ENCODE measurements around the gene CCDC18.
"Not testable (repeated sequence)": the region's sequence is repeated elsewhere in the genome, so short reads cannot be mapped to it uniquely, and the experiment has no call there.

The CCDC18 gene

GRCh38 chr1:93206567-93206954, 26.0 kb downstream of the CCDC18 start:
- Histone ChIP-seq H3K27me3 (ENCODE audit: control insufficient read depth, insufficient read depth, low read length) (no peaks in the 10 kb centered on the region), H3K9me3 (ENCODE audit: control insufficient read depth, low read depth, low read length) (no peaks in the 10 kb centered on the region), H3K36me3 (ENCODE audit: control insufficient read depth, low read depth, low read length) (peaks cover 50% of the 10 kb centered on the region), H3K27ac (ENCODE audit: low read length) (no peak overlapping the region), H3K4me3 (ENCODE audit: low read length) (no peak overlapping the region), H3K4me1 (ENCODE audit: control insufficient read depth, low read depth, low read length) (no peaks in the 10 kb centered on the region), H3K9ac (ENCODE audit: low read length) (no peak overlapping the region)

- no peak overlapping the region for H3K9ac ChIP-seq (ENCODE audit: low read length)
- peaks cover 45% of the 10 kb centered on the region for H3K36me3 ChIP-seq (ENCODE audit: control insufficient read depth, low read depth, low read length)
- no peaks in the 10 kb centered on the region for H3K27me3 ChIP-seq (ENCODE audit: control insufficient read depth, insufficient read depth, low read length)
- H3K9me3 ChIP-seq (ENCODE audit: control insufficient read depth, low read depth, low read length), result no peaks in the 10 kb centered on the region
- no peak overlapping the region for H3K27ac ChIP-seq (ENCODE audit: low read length)
- H3K4me1 ChIP-seq (ENCODE audit: control insufficient read depth, low read depth, low read length), result no peaks in the 10 kb centered on the region
- no peak overlapping the region for H3K4me3 ChIP-seq (ENCODE audit: low read length)
These were observed 26.7 kb downstream of the CCDC18 start for GRCh38 chr1:93207211-93207610.

- Histone ChIP-seq H3K27ac (ENCODE audit: low read length) (no peak overlapping the region), H3K9ac (ENCODE audit: low read length) (no peak overlapping the region), H3K4me1 (ENCODE audit: control insufficient read depth, low read depth, low read length) (no peaks in the 10 kb centered on the region), H3K4me3 (ENCODE audit: low read length) (no peak overlapping the region), H3K9me3 (ENCODE audit: control insufficient read depth, low read depth, low read length) (no peaks in the 10 kb centered on the region), H3K27me3 (ENCODE audit: control insufficient read depth, insufficient read depth, low read length) (no peaks in the 10 kb centered on the region), H3K36me3 (ENCODE audit: control insufficient read depth, low read depth, low read length) (peaks cover 17% of the 10 kb centered on the region)
These were observed 34.8 kb downstream of the CCDC18 start for GRCh38 chr1:93215322-93215721.

- no peaks in the 10 kb centered on the region for H3K27me3 ChIP-seq (ENCODE audit: control insufficient read depth, insufficient read depth, low read length)
- no peaks in the 10 kb centered on the region for H3K9me3 ChIP-seq (ENCODE audit: control insufficient read depth, low read depth, low read length)
- H3K4me3 ChIP-seq (ENCODE audit: low read length), result no peak overlapping the region
- no peaks in the 10 kb centered on the region for H3K4me1 ChIP-seq (ENCODE audit: control insufficient read depth, low read depth, low read length)
- H3K27ac ChIP-seq (ENCODE audit: low read length), result no peak overlapping the region
- H3K9ac ChIP-seq (ENCODE audit: low read length), result no peak overlapping the region
- peaks cover 45% of the 10 kb centered on the region for H3K36me3 ChIP-seq (ENCODE audit: control insufficient read depth, low read depth, low read length)
These were observed 38.9 kb downstream of the CCDC18 start for GRCh38 chr1:93219443-93219842.

- H3K27ac ChIP-seq (ENCODE audit: low read length), result not testable (repeated sequence)
These were observed 40.2 kb downstream of the CCDC18 start for GRCh38 chr1:93220716-93221115.

GRCh38 chr1:93221913-93222312, 41.4 kb downstream of the CCDC18 start:
- Histone ChIP-seq H3K4me3 (ENCODE audit: low read length) (no peak overlapping the region), H3K9me3 (ENCODE audit: control insufficient read depth, low read depth, low read length) (no peaks in the 10 kb centered on the region), H3K4me1 (ENCODE audit: control insufficient read depth, low read depth, low read length) (no peaks in the 10 kb centered on the region), H3K27ac (ENCODE audit: low read length) (no peak overlapping the region), H3K36me3 (ENCODE audit: control insufficient read depth, low read depth, low read length) (peaks cover 50% of the 10 kb centered on the region), H3K27me3 (ENCODE audit: control insufficient read depth, insufficient read depth, low read length) (no peaks in the 10 kb centered on the region), H3K9ac (ENCODE audit: low read length) (no peak overlapping the region)

More at GRCh38 chr1:93220716-93221115, 40.2 kb downstream of the CCDC18 start:
- peaks cover 50% of the 10 kb centered on the region for H3K36me3 ChIP-seq (ENCODE audit: control insufficient read depth, low read depth, low read length)
- not testable (repeated sequence) for H3K4me1 ChIP-seq (ENCODE audit: control insufficient read depth, low read depth, low read length); H3K9ac ChIP-seq (ENCODE audit: low read length); H3K4me3 ChIP-seq (ENCODE audit: low read length); H3K27me3 ChIP-seq (ENCODE audit: control insufficient read depth, insufficient read depth, low read length); H3K9me3 ChIP-seq (ENCODE audit: control insufficient read depth, low read depth, low read length)

GRCh38 chr1:93223023-93223675, 42.6 kb downstream of the CCDC18 start:
- Histone ChIP-seq H3K9ac (ENCODE audit: low read length) (no peak overlapping the region), H3K9me3 (ENCODE audit: control insufficient read depth, low read depth, low read length) (no peaks in the 10 kb centered on the region), H3K27me3 (ENCODE audit: control insufficient read depth, insufficient read depth, low read length) (no peaks in the 10 kb centered on the region), H3K27ac (ENCODE audit: low read length) (no peak overlapping the region), H3K4me3 (ENCODE audit: low read length) (no peak overlapping the region), H3K36me3 (ENCODE audit: control insufficient read depth, low read depth, low read length) (peaks cover 51% of the 10 kb centered on the region), H3K4me1 (ENCODE audit: control insufficient read depth, low read depth, low read length) (no peaks in the 10 kb centered on the region)

- Histone ChIP-seq H3K36me3 (ENCODE audit: control insufficient read depth, low read depth, low read length) (peaks cover 17% of the 10 kb centered on the region), H3K9ac (ENCODE audit: low read length) (no peak overlapping the region), H3K27me3 (ENCODE audit: control insufficient read depth, insufficient read depth, low read length) (no peaks in the 10 kb centered on the region)
These were observed 54.7 kb downstream of the CCDC18 start for GRCh38 chr1:93235261-93235660.

GRCh38 chr1:93237021-93237420, 56.5 kb downstream of the CCDC18 start:
- Histone ChIP-seq H3K9me3 (ENCODE audit: control insufficient read depth, low read depth, low read length) (peaks cover 4% of the 10 kb centered on the region), H3K9ac (ENCODE audit: low read length) (no peak overlapping the region), H3K36me3 (ENCODE audit: control insufficient read depth, low read depth, low read length) (peaks cover 13% of the 10 kb centered on the region), H3K27me3 (ENCODE audit: control insufficient read depth, insufficient read depth, low read length) (no peaks in the 10 kb centered on the region), H3K4me3 (ENCODE audit: low read length) (no peak overlapping the region), H3K27ac (ENCODE audit: low read length) (no peak overlapping the region), H3K4me1 (ENCODE audit: control insufficient read depth, low read depth, low read length) (peaks cover 7% of the 10 kb centered on the region)

More at GRCh38 chr1:93235261-93235660, 54.7 kb downstream of the CCDC18 start:
- Histone ChIP-seq H3K4me1 (ENCODE audit: control insufficient read depth, low read depth, low read length) (peaks cover 7% of the 10 kb centered on the region), H3K27ac (ENCODE audit: low read length) (no peak overlapping the region), H3K4me3 (ENCODE audit: low read length) (no peak overlapping the region), H3K9me3 (ENCODE audit: control insufficient read depth, low read depth, low read length) (peaks cover 6% of the 10 kb centered on the region)

GRCh38 chr1:93238425-93238824, 57.9 kb downstream of the CCDC18 start:
- Histone ChIP-seq H3K36me3 (ENCODE audit: control insufficient read depth, low read depth, low read length) (peaks cover 11% of the 10 kb centered on the region), H3K9me3 (ENCODE audit: control insufficient read depth, low read depth, low read length) (peaks cover 14% of the 10 kb centered on the region), H3K27ac (ENCODE audit: low read length) (no peak overlapping the region)

GRCh38 chr1:93239863-93240262, 59.3 kb downstream of the CCDC18 start:
- H3K36me3 ChIP-seq (ENCODE audit: control insufficient read depth, low read depth, low read length), result peaks cover 11% of the 10 kb centered on the region
- no peak overlapping the region for H3K4me3 ChIP-seq (ENCODE audit: low read length)
- H3K9ac ChIP-seq (ENCODE audit: low read length), result no peak overlapping the region

More at GRCh38 chr1:93238425-93238824, 57.9 kb downstream of the CCDC18 start:
- H3K4me3 ChIP-seq (ENCODE audit: low read length), result no peak overlapping the region
- H3K4me1 ChIP-seq (ENCODE audit: control insufficient read depth, low read depth, low read length), result peaks cover 7% of the 10 kb centered on the region
- H3K9ac ChIP-seq (ENCODE audit: low read length), result no peak overlapping the region
- no peaks in the 10 kb centered on the region for H3K27me3 ChIP-seq (ENCODE audit: control insufficient read depth, insufficient read depth, low read length)

GRCh38 chr1:93243233-93243632, 62.7 kb downstream of the CCDC18 start:
- H3K9ac ChIP-seq (ENCODE audit: low read length); H3K27ac ChIP-seq (ENCODE audit: low read length); H3K4me1 ChIP-seq (ENCODE audit: control insufficient read depth, low read depth, low read length); H3K27me3 ChIP-seq (ENCODE audit: control insufficient read depth, insufficient read depth, low read length); H3K4me3 ChIP-seq (ENCODE audit: low read length): not testable (repeated sequence)
- H3K9me3 ChIP-seq (ENCODE audit: control insufficient read depth, low read depth, low read length), result peaks cover 14% of the 10 kb centered on the region
- H3K36me3 ChIP-seq (ENCODE audit: control insufficient read depth, low read depth, low read length), result peaks cover 14% of the 10 kb centered on the region

More at GRCh38 chr1:93239863-93240262, 59.3 kb downstream of the CCDC18 start:
- Histone ChIP-seq H3K27me3 (ENCODE audit: control insufficient read depth, insufficient read depth, low read length) (no peaks in the 10 kb centered on the region), H3K9me3 (ENCODE audit: control insufficient read depth, low read depth, low read length) (peaks cover 14% of the 10 kb centered on the region), H3K27ac (ENCODE audit: low read length) (no peak overlapping the region), H3K4me1 (ENCODE audit: control insufficient read depth, low read depth, low read length) (peaks cover 7% of the 10 kb centered on the region)
